ENCODE data around the gene TSPAN5. TPM values are rescaled to one million over a fixed set of nuclear protein-coding genes. Genes with fewer than 3 reads are reported as not detected.

The TSPAN5 gene
- total and polyA plus RNA-seq, 9 of the 15 experiments (the other 6 are each of a cell fraction or from before 2014, with no cell fraction given) = 0.58 to 6.6 (median 0.73) TPM

GRCh38 chr4:98539741-98540140 is 118.7 kb downstream of the TSPAN5 start:
- BruUV-seq (replicated peaks) = no TSS peak
- DNase-seq (ENCODE audit: extremely low read depth in 1 of 4, low spot score in 3 of 4) (no peak), ATAC-seq (no peak), FAIRE-seq (no peak)
- ChIA-PET CTCF (ENCODE audit: low intra/inter-chr PET ratio) (no interaction called here), POLR2A (no interaction called here)
- Histone ChIP-seq H3K27me3 (ENCODE audit: control insufficient read depth in 2 of 2, insufficient read depth in 2 of 2, low read length in 2 of 2) (peaks cover 17 to 38% of the 10 kb centered on the region in 2 experiments; a peak in 4 of 5 replicates), H3K4me3 (no peak overlapping the region), H3K4me1 (replicated peaks in 1 of 2; ENCODE audit: control insufficient read depth in 2 of 2, insufficient read depth in 2 of 2, low read length in 2 of 2) (no peaks in the 10 kb centered on the region), H3K9me1 (ENCODE audit: control insufficient read depth, insufficient read depth, low read length) (no peaks in the 10 kb centered on the region), H3K79me2 (ENCODE audit: control insufficient read depth, insufficient read depth, low read length) (no peaks in the 10 kb centered on the region), H3K36me3 (ENCODE audit: control insufficient read depth, insufficient read depth, low read length) (no peaks in the 10 kb centered on the region), H3K9me3 (replicated peaks; ENCODE audit: control insufficient read depth, insufficient read depth, low read depth, low read length) (no peaks in the 10 kb centered on the region), H2AFZ (ENCODE audit: low read depth, low read length) (no peak overlapping the region), H3K4me2 (ENCODE audit: insufficient read depth, low read length) (no peak overlapping the region), H3K9ac (ENCODE audit: insufficient read depth in 1 of 2, low read depth in 2 of 2, low read length in 2 of 2) (no peak overlapping the region), H3K27ac (ENCODE audit: extremely low read depth, low read depth, low read length) (no peak overlapping the region), H4K20me1 (replicated peaks; ENCODE audit: control insufficient read depth, insufficient read depth, low read length) (0 out of 2 replicates have a peak, but pooled peaks cover 4% of the 10 kb centered on the region)
- WGBS (ENCODE audit: insufficient coverage, low coverage, missing lambda C conversion rate) = 4% methylated on average over 5 of the region's 5 CpGs
- TF ChIP-seq KAT7 (CRISPR knock-in tag; IDR thresholded peaks at IDR 0.05; ENCODE audit: borderline replicate concordance) = no peak
- TF ChIP-seq L3MBTL2 (IDR thresholded peaks at IDR 0.05) = no peak
- no peak for TF ChIP-seq TFAM (CRISPR knock-in tag; conservative IDR thresholded peaks at IDR 0.05)
- no peak for TF ChIP-seq MBD1 (CRISPR knock-in tag; IDR thresholded peaks at IDR 0.05)
- no peak for TF ChIP-seq ZNF639 (CRISPR knock-in tag; conservative IDR thresholded peaks at IDR 0.05 in 1 of 2, IDR thresholded peaks at IDR 0.05 in 1 of 2)
- no peak for TF ChIP-seq ZNF507 (tag; conservative IDR thresholded peaks at IDR 0.05)
- no peak for TF ChIP-seq NKRF (IDR thresholded peaks at IDR 0.05; ENCODE audit: borderline replicate concordance)
- TF ChIP-seq JUN (IDR thresholded peaks at IDR 0.05; ENCODE audit: borderline replicate concordance, low read depth, low read length) = no peak
- no peak for TF ChIP-seq JUN (CRISPR knock-in tag; IDR thresholded peaks at IDR 0.05; ENCODE audit: borderline replicate concordance)
- TF ChIP-seq BRF1 (IDR thresholded peaks at IDR 0.05; ENCODE audit: borderline replicate concordance, extremely low read depth, insufficient read length) = no peak
- TF ChIP-seq FUS (optimal IDR thresholded peaks at IDR 0.05; ENCODE audit: low read depth, low read length) = no peak
- in situ Hi-C loops (cut with MboI) (no loop called here), intact Hi-C loops (cut with micrococcal nuclease) (no loop called here)

Measured in K562 (cell line).